GM18873 (cell line): ENCODE measurements around the gene ANTXR1.

Experiments
- ATAC-seq: cut with Tn5 transposase; IDR thresholded peaks from one replicate; pipeline ENCODE4 v1.9.1; 2021; ENCODE audit warnings: mild to moderate bottlenecking, moderate library complexity, moderate number of reproducible peaks; ENCODE audit not compliant: unreplicated experiment, low FRiP score

ANTXR1 gene

GRCh38 chr2:69126341-69126740, 113.4 kb downstream of the ANTXR1 start:
- ATAC-seq, result no peak

- no peak for ATAC-seq
These were observed 118.5 kb downstream of the ANTXR1 start for GRCh38 chr2:69131452-69131851.

- no peak for ATAC-seq
These were observed 119.2 kb downstream of the ANTXR1 start for GRCh38 chr2:69131983-69132675.

GRCh38 chr2:69132960-69133590, 120.1 kb downstream of the ANTXR1 start:
- no peak for ATAC-seq

GRCh38 chr2:69133898-69134297, 120.9 kb downstream of the ANTXR1 start:
- ATAC-seq, result no peak

GRCh38 chr2:69134306-69134945, 121.4 kb downstream of the ANTXR1 start:
- ATAC-seq, result no peak

GRCh38 chr2:69138247-69138772, 125.3 kb downstream of the ANTXR1 start:
- ATAC-seq, result no peak

GRCh38 chr2:69138793-69139459, 125.9 kb downstream of the ANTXR1 start:
- no peak for ATAC-seq

- ATAC-seq, result no peak
These were observed 127.0 kb downstream of the ANTXR1 start for GRCh38 chr2:69139778-69140670.

- ATAC-seq, result no peak
These were observed 128.1 kb downstream of the ANTXR1 start for GRCh38 chr2:69141061-69141460.

- no peak for ATAC-seq
These were observed 130.9 kb downstream of the ANTXR1 start for GRCh38 chr2:69143748-69144360.

GRCh38 chr2:69145204-69145603, 132.2 kb downstream of the ANTXR1 start:
- ATAC-seq, result no peak

GRCh38 chr2:69147841-69148533, 135.0 kb downstream of the ANTXR1 start:
- no peak for ATAC-seq

- no peak for ATAC-seq
These were observed 136.7 kb downstream of the ANTXR1 start for GRCh38 chr2:69149631-69150215.

GRCh38 chr2:69151931-69152330, 139.0 kb downstream of the ANTXR1 start:
- ATAC-seq, result no peak

GRCh38 chr2:69152847-69153583, 140.0 kb downstream of the ANTXR1 start:
- ATAC-seq, result no peak

- ATAC-seq, result no peak
These were observed 141.1 kb downstream of the ANTXR1 start for GRCh38 chr2:69154106-69154505.

GRCh38 chr2:69156624-69157023, 143.6 kb downstream of the ANTXR1 start:
- no peak for ATAC-seq
